GM23338 (cell line): ENCODE data around the gene SUPT5H.

Source experiments
- CREB1 ChIP-seq: fragments of 250-450 bp; sonication (Bioruptor Pico); IDR thresholded peaks from 2 replicates; pipeline ENCODE4 v1.5.0; 2020; ENCODE audit warnings: low read depth, mild to moderate bottlenecking, moderate library complexity
- ETS1 ChIP-seq: IDR thresholded peaks from 2 replicates; pipeline ENCODE4 v1.6.1; 2016; ENCODE audit warnings: antibody characterized with exemption
- EZH2 ChIP-seq: fragments of 200-600 bp; sonication (generic); IDR thresholded peaks from one replicate; pipeline ENCODE4 v1.8.0; 2017; ENCODE audit warnings: antibody characterized with exemption, mild to moderate bottlenecking, low read depth; ENCODE audit not compliant: unreplicated experiment
- EZH2phosphoT487 ChIP-seq: fragments of 200-600 bp; sonication (generic); IDR thresholded peaks from one replicate; pipeline ENCODE4 v1.8.1; 2018; ENCODE audit warnings: antibody characterized with exemption; ENCODE audit not compliant: unreplicated experiment
- JUNB ChIP-seq: IDR thresholded peaks from one replicate; pipeline ENCODE4 v1.6.1; 2016; ENCODE audit warnings: antibody characterized with exemption; ENCODE audit not compliant: unreplicated experiment
- NANOG ChIP-seq: IDR thresholded peaks from 2 replicates; pipeline ENCODE4 v1.6.1; 2016; ENCODE audit warnings: antibody characterized with exemption, borderline replicate concordance
- POLR2AphosphoS5 ChIP-seq: IDR thresholded peaks from 2 replicates; pipeline ENCODE4 v1.6.1; 2016; ENCODE audit warnings: antibody characterized with exemption, low read depth
- ZNF114 ChIP-seq: fragments of 250-450 bp; sonication (Bioruptor Pico); IDR thresholded peaks from 2 replicates; pipeline ENCODE4 v1.5.0; 2020; ENCODE audit warnings: mild to moderate bottlenecking, moderate library complexity
- ZNF331 ChIP-seq: fragments of 250-450 bp; sonication (Bioruptor Pico); IDR thresholded peaks from 2 replicates; pipeline ENCODE4 v1.5.0; 2020; ENCODE audit warnings: low read depth, mild to moderate bottlenecking, moderate library complexity
- TF ChIP-seq, protein P1 (sequence below), 2 experiments: fragments of 200-600 bp in 1 of 2; sonication (generic) in 1 of 2; conservative IDR thresholded peaks; 2 replicates each; pipeline versions ENCODE4 v1.5.1 to v1.6.1; 2016 to 2017; ENCODE audit warnings: antibody characterized with exemption in 2 of 2, low read depth in 2 of 2, mild to moderate bottlenecking in 2 of 2, moderate library complexity in 1 of 2
- TF ChIP-seq, protein P2 (sequence below): IDR thresholded peaks from one replicate; pipeline ENCODE4 v1.6.1; 2018; ENCODE audit warnings: antibody characterized with exemption; ENCODE audit not compliant: unreplicated experiment

GRCh38 chr19:39411081-39411831 lies 34.1 kb upstream of the SUPT5H start:
- TF ChIP-seq EZH2 = no peak
- TF ChIP-seq, protein P1, sequence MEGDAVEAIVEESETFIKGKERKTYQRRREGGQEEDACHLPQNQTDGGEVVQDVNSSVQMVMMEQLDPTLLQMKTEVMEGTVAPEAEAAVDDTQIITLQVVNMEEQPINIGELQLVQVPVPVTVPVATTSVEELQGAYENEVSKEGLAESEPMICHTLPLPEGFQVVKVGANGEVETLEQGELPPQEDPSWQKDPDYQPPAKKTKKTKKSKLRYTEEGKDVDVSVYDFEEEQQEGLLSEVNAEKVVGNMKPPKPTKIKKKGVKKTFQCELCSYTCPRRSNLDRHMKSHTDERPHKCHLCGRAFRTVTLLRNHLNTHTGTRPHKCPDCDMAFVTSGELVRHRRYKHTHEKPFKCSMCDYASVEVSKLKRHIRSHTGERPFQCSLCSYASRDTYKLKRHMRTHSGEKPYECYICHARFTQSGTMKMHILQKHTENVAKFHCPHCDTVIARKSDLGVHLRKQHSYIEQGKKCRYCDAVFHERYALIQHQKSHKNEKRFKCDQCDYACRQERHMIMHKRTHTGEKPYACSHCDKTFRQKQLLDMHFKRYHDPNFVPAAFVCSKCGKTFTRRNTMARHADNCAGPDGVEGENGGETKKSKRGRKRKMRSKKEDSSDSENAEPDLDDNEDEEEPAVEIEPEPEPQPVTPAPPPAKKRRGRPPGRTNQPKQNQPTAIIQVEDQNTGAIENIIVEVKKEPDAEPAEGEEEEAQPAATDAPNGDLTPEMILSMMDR (conservative IDR thresholded peaks at IDR 0.05; ENCODE audit: low read depth in 2 of 2) = no peak
- TF ChIP-seq CREB1 (CRISPR knock-in tag) = no peak
- TF ChIP-seq EZH2phosphoT487 = no peak
- TF ChIP-seq POLR2AphosphoS5 = no peak
- TF ChIP-seq, protein P2, sequence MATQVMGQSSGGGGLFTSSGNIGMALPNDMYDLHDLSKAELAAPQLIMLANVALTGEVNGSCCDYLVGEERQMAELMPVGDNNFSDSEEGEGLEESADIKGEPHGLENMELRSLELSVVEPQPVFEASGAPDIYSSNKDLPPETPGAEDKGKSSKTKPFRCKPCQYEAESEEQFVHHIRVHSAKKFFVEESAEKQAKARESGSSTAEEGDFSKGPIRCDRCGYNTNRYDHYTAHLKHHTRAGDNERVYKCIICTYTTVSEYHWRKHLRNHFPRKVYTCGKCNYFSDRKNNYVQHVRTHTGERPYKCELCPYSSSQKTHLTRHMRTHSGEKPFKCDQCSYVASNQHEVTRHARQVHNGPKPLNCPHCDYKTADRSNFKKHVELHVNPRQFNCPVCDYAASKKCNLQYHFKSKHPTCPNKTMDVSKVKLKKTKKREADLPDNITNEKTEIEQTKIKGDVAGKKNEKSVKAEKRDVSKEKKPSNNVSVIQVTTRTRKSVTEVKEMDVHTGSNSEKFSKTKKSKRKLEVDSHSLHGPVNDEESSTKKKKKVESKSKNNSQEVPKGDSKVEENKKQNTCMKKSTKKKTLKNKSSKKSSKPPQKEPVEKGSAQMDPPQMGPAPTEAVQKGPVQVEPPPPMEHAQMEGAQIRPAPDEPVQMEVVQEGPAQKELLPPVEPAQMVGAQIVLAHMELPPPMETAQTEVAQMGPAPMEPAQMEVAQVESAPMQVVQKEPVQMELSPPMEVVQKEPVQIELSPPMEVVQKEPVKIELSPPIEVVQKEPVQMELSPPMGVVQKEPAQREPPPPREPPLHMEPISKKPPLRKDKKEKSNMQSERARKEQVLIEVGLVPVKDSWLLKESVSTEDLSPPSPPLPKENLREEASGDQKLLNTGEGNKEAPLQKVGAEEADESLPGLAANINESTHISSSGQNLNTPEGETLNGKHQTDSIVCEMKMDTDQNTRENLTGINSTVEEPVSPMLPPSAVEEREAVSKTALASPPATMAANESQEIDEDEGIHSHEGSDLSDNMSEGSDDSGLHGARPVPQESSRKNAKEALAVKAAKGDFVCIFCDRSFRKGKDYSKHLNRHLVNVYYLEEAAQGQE = no peak
- TF ChIP-seq ZNF331 (CRISPR knock-in tag) = no peak
- TF ChIP-seq NANOG = no peak
- TF ChIP-seq JUNB = no peak
- TF ChIP-seq ZNF114 (CRISPR knock-in tag) = no peak
- TF ChIP-seq ETS1 = no peak
